Ishikawa (cell line): Measurements from ENCODE around the gene LPAR6.

ENCODE experiments used
- CEBPB ChIP-seq: IDR thresholded peaks from 2 replicates; pipeline ENCODE4 v1.6.1; 2012
- CREB1 ChIP-seq: IDR thresholded peaks from 2 replicates; pipeline ENCODE4 v1.6.1; 2012; ENCODE audit warnings: low read depth
- EGR1 ChIP-seq: IDR thresholded peaks from 2 replicates; pipeline ENCODE4 v1.6.1; 2012
- EP300 ChIP-seq: IDR thresholded peaks from 2 replicates; pipeline ENCODE4 v1.6.1; 2012; ENCODE audit warnings: borderline replicate concordance
- FOXM1 ChIP-seq: IDR thresholded peaks from 2 replicates; pipeline ENCODE4 v1.6.1; 2012; ENCODE audit warnings: low read depth, borderline replicate concordance
- MAX ChIP-seq: IDR thresholded peaks from 2 replicates; pipeline ENCODE4 v1.6.1; 2012
- NFIC ChIP-seq: IDR thresholded peaks from 2 replicates; pipeline ENCODE4 v1.6.1; 2012
- RAD21 ChIP-seq: IDR thresholded peaks from 2 replicates; pipeline ENCODE4 v1.6.1; 2012; ENCODE audit warnings: low read depth
- REST ChIP-seq: IDR thresholded peaks from 2 replicates; pipeline ENCODE4 v1.6.1; 2012; ENCODE audit warnings: low read depth, mild to moderate bottlenecking
- TAF1 ChIP-seq: IDR thresholded peaks from 2 replicates; pipeline ENCODE4 v1.6.1; 2012; ENCODE audit warnings: low read depth, mild to moderate bottlenecking
- TCF12 ChIP-seq: IDR thresholded peaks from 2 replicates; pipeline ENCODE4 v1.6.1; 2012; ENCODE audit warnings: low read depth
- TEAD4 ChIP-seq: IDR thresholded peaks from 2 replicates; pipeline ENCODE4 v1.6.1; 2012
- USF1 ChIP-seq: IDR thresholded peaks from 2 replicates; pipeline ENCODE4 v1.6.1; 2012
- YY1 ChIP-seq: IDR thresholded peaks from 2 replicates; pipeline ENCODE4 v1.6.1; 2012; ENCODE audit warnings: low read depth
- ZBTB7A ChIP-seq: IDR thresholded peaks from 2 replicates; pipeline ENCODE4 v1.6.1; 2012; ENCODE audit warnings: low read depth

Gene LPAR6

GRCh38 chr13:48415516-48415915, 2.6 kb upstream of the LPAR6 start:
- TF ChIP-seq FOXM1 = no peak
- no peak for TF ChIP-seq CEBPB
- no peak for TF ChIP-seq CREB1
- no peak for TF ChIP-seq EP300
- TF ChIP-seq EGR1 = no peak
- no peak for TF ChIP-seq TEAD4
- no peak for TF ChIP-seq REST
- no peak for TF ChIP-seq YY1
- TF ChIP-seq MAX = no peak

GRCh38 chr13:48414501-48414900, 1.6 kb upstream of the LPAR6 start:
- TF ChIP-seq CREB1 (no peak), USF1 (no peak), NFIC (no peak), CEBPB (no peak), EP300 (no peak), TCF12 (no peak), RAD21 (no peak), ZBTB7A (no peak), TEAD4 (no peak), FOXM1 (no peak), TAF1 (no peak), MAX (no peak), EGR1 (no peak), REST (no peak)

- TF ChIP-seq RAD21 = no peak
- TF ChIP-seq TAF1 = no peak
- no peak for TF ChIP-seq EGR1
- no peak for TF ChIP-seq MAX
- no peak for TF ChIP-seq EP300
- TF ChIP-seq CEBPB = no peak
- TF ChIP-seq CREB1 = no peak
- no peak for TF ChIP-seq YY1
Observed at GRCh38 chr13:48411841-48412531, 927 bp downstream of the LPAR6 start.

GRCh38 chr13:48411147-48411794, 1.6 kb downstream of the LPAR6 start:
- no peak for TF ChIP-seq REST
- TF ChIP-seq EGR1 = no peak
- TF ChIP-seq FOXM1 = no peak
- no peak for TF ChIP-seq TCF12
- no peak for TF ChIP-seq CEBPB
- TF ChIP-seq MAX = no peak
- no peak for TF ChIP-seq CREB1
- TF ChIP-seq EP300 = no peak
- TF ChIP-seq TAF1 = no peak
- no peak for TF ChIP-seq NFIC
- no peak for TF ChIP-seq TEAD4
- no peak for TF ChIP-seq YY1
- no peak for TF ChIP-seq USF1
